ENCODE measurements around the gene FAM120AOS. TPM values are rescaled to one million over a fixed set of nuclear protein-coding genes. Genes with fewer than 3 reads are reported as not detected.

FAM120AOS gene
- total RNA-seq, 1 experiment from 2014 or later, result 31.2 TPM

DNA sequence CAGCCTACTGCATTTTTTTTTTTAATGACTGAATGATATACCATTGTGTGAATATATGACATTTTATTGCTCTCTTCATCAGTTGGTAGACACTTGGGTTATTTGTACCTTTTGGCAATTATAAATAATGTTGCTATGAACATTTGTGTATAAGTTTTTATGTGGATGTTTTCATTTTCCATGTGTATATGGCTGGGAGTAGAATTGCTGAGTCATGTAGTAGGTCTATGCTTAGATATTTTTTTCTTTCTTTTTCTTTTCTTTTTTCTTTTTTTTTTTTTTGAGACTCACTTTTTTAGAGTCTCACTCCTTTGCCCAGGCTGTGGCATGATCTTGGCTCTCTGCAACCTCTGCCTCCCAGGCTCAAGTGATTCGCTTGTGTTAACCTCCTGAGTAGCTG is 32.9 kb upstream of the FAM120AOS start:
- Histone ChIP-seq H3K9me3 (ENCODE audit: control insufficient read depth in 1 of 2, insufficient read depth in 1 of 2, low read depth in 1 of 2, low read length in 2 of 2) (no peaks in the 10 kb centered on the region), H3K79me2 (ENCODE audit: insufficient read depth, low read length) (peaks cover 97% of the 10 kb centered on the region), H3K4me2 (ENCODE audit: low read length) (no peak overlapping the region), H3K9me2 (ENCODE audit: insufficient read depth) (no peaks in the 10 kb centered on the region), H3K4me1 (ENCODE audit: control insufficient read depth in 1 of 2, insufficient read depth in 2 of 2, low read length in 2 of 2) (no peaks in the 10 kb centered on the region), H3K27me3 (ENCODE audit: insufficient read depth, low read length) (no peaks in the 10 kb centered on the region), H3K9ac (ENCODE audit: low read length) (no peak overlapping the region), H3K27ac (ENCODE audit: low read depth, low read length) (no peak overlapping the region), H4K20me1 (ENCODE audit: insufficient read depth) (peaks cover 5% of the 10 kb centered on the region; the same call in 1 of the 2 replicates), H3K4me3 (replicated peaks in 1 of 2; ENCODE audit: low read depth in 1 of 2, low read length in 2 of 2) (no peak overlapping the region), H2AFZ (ENCODE audit: low read depth, low read length, poor library complexity, severe bottlenecking) (no peak overlapping the region), H3K36me3 (ENCODE audit: control insufficient read depth in 1 of 2, insufficient read depth in 2 of 2, low read length in 2 of 2) (0 out of 4 replicates have a peak, but pooled peaks cover 0 to 4% of the 10 kb centered on the region in 2 experiments)
- no peak for ATAC-seq
- CTCF ChIA-PET, result no interaction called here
- POLR2A ChIA-PET, result no interaction called here
- TF ChIP-seq JUND (IDR thresholded peaks at IDR 0.05) (no peak), POLR2AphosphoS5 (IDR thresholded peaks at IDR 0.05; ENCODE audit: low read depth, low read length) (no peak), TCF7L2 (IDR thresholded peaks at IDR 0.05; ENCODE audit: borderline replicate concordance, extremely low read depth, insufficient read depth, insufficient read length) (no peak)
- BruUV-seq (replicated peaks), result no TSS peak
- DNase-seq (ENCODE audit: low read depth, low spot score), result no peak
- intact Hi-C loops (cut with micrococcal nuclease), result no loop called here
- RAD21 ChIA-PET (ENCODE audit: low non-redundant PET in 1 of 2, low total read pairs in 2 of 2, uncharacterized antibody in 2 of 2, unreplicated experiment in 2 of 2), result no interaction called here

- intact Hi-C loops (cut with micrococcal nuclease), result no loop called here
Measured at GRCh38 chr9:93483497-93483896, 30.1 kb upstream of the FAM120AOS start.

More at GRCh38 chr9:93483497-93483896, 30.1 kb upstream of the FAM120AOS start:
- H3K4me3 ChIP-seq (replicated peaks in 1 of 2; ENCODE audit: low read depth in 1 of 2, low read length in 2 of 2), result no peak overlapping the region
- H3K36me3 ChIP-seq (ENCODE audit: control insufficient read depth in 1 of 2, insufficient read depth in 2 of 2, low read length in 2 of 2), result 0 out of 4 replicates have a peak, but pooled peaks cover 0 to 4% of the 10 kb centered on the region in 2 experiments
- H3K4me2 ChIP-seq (ENCODE audit: low read length), result no peak overlapping the region
- TF ChIP-seq EZH2phosphoT487 (IDR thresholded peaks at IDR 0.05; ENCODE audit: borderline replicate concordance) (no peak), ZFX (IDR thresholded peaks at IDR 0.05) (no peak), JUND (IDR thresholded peaks at IDR 0.05) (no peak), EGR1 (IDR thresholded peaks at IDR 0.05; ENCODE audit: low read depth) (no peak)
- no TSS peak for BruUV-seq (replicated peaks)
- no peaks in the 10 kb centered on the region for H3K27me3 ChIP-seq (ENCODE audit: insufficient read depth, low read length)
- ChIA-PET POLR2A (no interaction called here), CTCF (no interaction called here), RAD21 (ENCODE audit: low non-redundant PET in 1 of 2, low total read pairs in 2 of 2, uncharacterized antibody in 2 of 2, unreplicated experiment in 2 of 2) (no interaction called here)
- ATAC-seq (no peak), DNase-seq (ENCODE audit: low read depth, low spot score) (no peak)
- H3K9me2 ChIP-seq (ENCODE audit: insufficient read depth), result no peaks in the 10 kb centered on the region
- H3K4me1 ChIP-seq (ENCODE audit: control insufficient read depth in 1 of 2, insufficient read depth in 2 of 2, low read length in 2 of 2), result no peaks in the 10 kb centered on the region
- H3K79me2 ChIP-seq (ENCODE audit: insufficient read depth, low read length), result peaks cover 95% of the 10 kb centered on the region
- H4K20me1 ChIP-seq (ENCODE audit: insufficient read depth), result peaks cover 10% of the 10 kb centered on the region; the same call in 1 of the 2 replicates
- H3K9ac ChIP-seq (ENCODE audit: low read length), result no peak overlapping the region
- H3K9me3 ChIP-seq (ENCODE audit: control insufficient read depth in 1 of 2, insufficient read depth in 1 of 2, low read depth in 1 of 2, low read length in 2 of 2), result no peaks in the 10 kb centered on the region
- H3K27ac ChIP-seq (ENCODE audit: low read depth, low read length), result no peak overlapping the region
- no peak overlapping the region for H2AFZ ChIP-seq (ENCODE audit: low read depth, low read length, poor library complexity, severe bottlenecking)

All from HCT116 (cell line).